ENCODE measurements around the gene CHGA.

CHGA gene

DNA sequence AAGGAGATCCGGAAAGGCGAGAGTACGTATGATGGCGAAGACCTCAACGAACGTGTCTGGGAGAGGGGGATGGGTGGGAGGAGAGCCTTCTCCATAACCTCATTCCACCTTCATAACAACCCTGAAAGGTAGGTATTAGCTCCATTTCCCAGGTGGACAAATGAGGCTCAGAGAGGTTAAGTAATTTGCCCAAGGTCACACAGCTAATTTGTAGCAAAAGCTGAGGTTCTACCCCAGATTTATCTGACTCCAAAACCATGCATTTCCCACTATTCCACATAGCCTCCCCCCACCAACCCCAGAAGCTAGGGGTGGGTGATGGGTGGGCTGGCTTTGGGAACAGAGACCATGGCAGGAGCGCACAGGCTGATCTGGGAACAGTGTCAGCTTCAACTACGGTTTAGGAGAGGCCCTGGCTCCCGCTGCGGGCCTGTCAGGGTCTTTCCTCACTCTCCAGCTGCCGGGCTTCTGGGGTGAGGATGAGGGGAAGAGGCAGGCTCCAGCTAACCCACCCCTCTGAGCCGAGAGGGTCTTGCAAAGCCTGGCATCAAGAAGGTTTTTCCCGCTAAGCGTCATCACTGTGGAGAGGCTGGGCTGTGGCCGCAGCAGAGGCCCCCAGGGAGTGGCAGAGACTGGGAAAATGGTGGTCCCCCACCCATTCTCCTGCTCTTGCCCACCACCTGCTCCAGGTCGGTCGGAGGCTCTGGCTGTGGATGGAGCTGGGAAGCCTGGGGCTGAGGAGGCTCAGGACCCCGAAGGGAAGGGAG lies 8.9 kb downstream of the CHGA start:
- DNase-seq = no peak

DNA sequence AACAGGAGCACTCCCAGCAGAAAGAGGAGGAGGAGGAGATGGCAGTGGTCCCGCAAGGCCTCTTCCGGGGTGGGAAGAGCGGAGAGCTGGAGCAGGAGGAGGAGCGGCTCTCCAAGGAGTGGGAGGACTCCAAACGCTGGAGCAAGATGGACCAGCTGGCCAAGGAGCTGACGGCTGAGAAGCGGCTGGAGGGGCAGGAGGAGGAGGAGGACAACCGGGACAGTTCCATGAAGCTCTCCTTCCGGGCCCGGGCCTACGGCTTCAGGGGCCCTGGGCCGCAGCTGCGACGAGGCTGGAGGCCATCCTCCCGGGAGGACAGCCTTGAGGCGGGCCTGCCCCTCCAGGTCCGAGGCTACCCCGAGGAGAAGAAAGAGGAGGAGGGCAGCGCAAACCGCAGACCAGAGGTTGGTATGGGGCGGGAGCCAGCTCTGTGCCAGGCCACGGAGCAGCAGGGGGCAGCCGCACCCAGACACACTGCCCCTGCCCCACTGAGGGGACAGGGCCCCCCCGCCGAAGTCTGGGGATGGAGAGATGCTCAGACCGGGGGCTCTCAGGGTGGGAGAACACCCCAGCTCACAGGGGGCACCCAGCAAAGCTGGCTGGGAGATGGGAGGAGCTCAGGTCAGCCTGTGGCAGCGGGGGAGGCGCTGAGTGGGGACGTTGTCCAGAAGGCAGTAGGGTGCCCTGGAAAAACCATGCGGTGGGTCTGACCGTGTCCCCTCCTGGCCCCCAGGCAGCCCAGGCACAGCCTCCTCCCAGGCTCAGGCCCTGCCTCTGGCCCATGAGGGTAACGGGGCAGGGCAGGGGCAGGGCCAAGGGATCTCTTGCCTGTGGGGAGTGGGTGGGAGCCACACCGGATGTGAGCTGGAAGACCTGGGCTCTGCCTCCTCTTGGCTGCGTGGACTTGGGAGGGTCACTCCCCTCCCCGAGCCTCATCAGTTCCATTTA lies 9.8 kb downstream of the CHGA start:
- DNase-seq = no peak

GRCh38 chr14:92933481-92933880 lies 10.5 kb downstream of the CHGA start:
- DNase-seq = no peak

GRCh38 chr14:92934196-92935085 lies 11.5 kb downstream of the CHGA start:
- DNase-seq = no peak

DNA sequence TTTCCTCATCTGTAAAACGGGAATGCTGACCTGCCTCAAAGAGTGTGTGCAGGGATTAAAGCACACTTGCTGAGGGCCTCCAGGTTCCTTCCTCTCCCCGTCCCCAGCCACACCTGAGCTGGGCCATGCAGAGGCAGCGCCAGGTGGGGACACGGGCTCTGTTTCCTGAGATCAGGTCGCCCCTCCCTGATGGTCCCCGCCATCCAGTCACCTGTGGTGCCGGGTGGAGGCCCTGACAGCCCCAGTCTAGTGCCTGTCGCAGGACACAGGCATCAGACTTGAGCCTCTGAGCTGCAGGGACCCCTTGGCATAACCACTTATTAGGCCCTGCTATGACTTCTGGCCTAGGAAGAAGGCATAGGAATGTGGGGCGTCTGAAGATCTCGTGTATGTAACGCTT lies 12.5 kb downstream of the CHGA start:
- no peak for DNase-seq

DNA sequence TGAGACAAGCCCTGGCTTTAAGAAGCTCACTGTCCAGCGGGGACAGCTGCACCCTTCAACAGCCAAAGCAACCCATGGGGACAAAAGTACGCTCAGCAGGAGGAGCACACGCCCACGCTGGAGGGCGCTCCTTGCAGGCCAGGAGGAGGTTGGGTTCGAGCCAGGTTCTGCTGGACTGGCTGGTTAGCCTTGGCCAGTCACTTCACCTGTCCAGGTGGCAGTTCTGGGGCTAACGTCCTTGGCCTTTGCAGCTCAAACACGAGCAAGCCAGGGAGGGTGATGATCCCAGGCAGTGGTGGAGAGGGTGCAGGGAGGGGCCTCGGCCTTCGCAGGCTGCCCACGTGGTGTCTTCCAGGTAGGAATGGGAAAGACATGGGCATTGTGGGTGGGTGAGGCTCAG lies 13.1 kb downstream of the CHGA start:
- DNase-seq = no peak

DNA sequence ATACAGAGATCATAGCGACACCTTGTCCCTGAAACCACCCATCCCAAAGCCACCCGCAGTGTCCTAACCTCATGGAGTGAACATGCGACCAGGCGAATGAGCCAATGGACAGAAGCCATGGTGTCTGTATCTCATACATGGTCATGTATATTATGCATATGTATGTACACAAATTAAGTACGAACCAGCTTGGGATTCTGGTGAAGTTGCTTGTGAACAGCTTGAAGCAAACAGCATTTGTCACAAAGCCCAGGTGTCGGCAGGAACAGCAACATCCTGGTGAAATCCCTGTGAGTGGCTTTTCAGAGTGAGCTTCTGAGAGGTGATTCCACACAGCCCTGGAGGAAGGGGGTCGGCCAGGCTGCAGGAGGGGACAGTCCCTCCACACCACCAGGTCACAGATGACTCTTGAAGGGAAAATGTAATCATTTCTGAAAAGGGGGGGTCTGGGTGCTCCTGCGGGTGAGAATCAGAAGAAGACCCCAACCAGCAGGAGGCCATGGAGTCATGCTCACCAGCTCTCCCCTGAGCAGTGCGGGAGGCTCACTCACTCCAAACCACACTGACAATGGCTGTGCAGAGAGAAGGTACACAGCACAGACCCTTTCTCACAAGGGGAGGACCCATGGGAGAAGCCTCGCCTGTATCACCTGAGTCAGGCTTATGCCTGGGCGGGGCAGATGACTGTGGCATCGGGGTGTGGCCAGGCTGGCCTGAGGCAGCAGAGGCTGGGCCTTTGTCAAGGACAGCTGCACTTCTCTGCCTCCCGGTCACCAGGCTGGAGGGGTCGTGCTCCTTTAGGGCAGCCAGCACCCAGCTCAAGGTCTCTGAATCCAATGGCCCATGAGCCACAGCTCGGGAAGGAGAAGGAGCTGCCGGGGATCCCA lies 14.3 kb downstream of the CHGA start:
- peak; percentile 75 for DNase-seq

DNA sequence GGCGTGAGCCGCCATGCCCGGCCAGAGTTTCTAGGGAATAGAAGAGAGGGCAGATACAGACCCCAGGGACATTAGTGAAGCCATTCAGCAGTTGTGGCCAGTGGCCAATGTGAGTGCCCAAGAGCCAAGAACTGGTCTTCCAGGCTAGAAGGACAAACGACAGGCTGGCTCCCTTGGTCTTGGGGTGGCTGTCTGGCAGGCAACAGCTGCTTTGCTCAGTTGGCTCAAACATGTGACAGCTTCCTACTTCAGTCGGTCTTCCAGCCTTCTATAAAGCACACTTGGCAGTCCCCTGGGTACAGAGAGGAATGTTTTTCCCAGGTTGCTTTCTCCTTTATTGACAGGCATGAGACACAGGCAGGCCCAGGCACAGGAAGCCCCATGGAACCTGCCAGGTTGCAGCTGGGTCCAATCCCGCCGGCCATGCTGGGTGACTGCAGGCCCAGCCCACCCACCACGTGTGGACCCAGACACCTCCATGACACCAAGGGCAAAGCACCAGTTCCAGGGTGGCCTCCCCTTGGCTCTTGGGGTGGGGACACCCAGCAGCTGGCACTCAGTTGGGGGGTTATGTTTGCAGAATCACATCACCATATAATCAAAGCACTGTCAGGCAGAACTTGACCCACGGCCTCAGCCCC lies 15.4 kb downstream of the CHGA start:
- peak; percentile 52 for DNase-seq

- no peak for DNase-seq
These were observed 16.1 kb downstream of the CHGA start for GRCh38 chr14:92938890-92939671.

DNA sequence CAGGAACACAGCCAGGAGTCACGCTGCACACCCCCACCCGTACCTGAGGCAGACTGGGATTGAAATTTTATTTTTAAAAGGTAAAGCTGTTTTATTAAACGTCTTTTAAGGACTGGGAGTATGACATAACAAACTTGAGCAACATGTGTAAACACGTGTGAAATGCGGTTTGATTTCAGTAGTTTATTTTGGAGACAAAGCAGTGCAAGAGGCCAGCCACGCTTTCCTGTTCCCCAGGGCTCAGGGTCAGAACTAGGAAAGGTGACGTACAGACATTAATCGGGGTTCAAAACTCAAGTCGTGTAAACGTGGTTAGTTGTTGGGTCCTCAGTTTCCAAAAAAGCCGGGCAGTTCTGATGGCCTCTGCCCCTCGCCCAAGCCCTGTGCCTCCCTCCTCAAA lies 16.7 kb downstream of the CHGA start:
- no peak for DNase-seq

GRCh38 chr14:92940543-92940942 lies 17.6 kb downstream of the CHGA start:
- no peak for DNase-seq

DNA sequence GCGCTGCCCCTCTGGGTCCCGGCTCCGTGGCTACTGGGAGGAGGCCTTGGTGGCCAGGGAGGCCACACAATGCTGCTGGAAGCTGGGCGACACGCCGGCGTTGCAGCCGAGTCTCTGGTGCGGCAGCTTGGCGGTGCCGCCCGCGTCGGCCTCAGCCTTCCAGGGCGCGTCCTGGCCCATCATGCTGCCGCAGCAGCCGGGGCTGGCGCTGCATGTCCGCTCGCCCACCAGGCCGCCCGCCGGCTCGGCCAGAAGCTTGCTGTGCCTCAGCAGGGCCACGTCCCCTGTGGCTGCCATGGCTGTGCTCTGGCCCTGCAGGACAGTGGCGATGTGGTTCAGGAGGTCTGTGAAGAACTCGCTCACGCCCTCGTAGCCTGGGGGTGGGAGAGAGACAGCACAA lies 18.6 kb downstream of the CHGA start:
- no peak for DNase-seq

- no peak for DNase-seq
These were observed 19.2 kb downstream of the CHGA start for GRCh38 chr14:92942136-92942535.

- DNase-seq = no peak
These were observed 19.6 kb downstream of the CHGA start for GRCh38 chr14:92942576-92942975.

DNA sequence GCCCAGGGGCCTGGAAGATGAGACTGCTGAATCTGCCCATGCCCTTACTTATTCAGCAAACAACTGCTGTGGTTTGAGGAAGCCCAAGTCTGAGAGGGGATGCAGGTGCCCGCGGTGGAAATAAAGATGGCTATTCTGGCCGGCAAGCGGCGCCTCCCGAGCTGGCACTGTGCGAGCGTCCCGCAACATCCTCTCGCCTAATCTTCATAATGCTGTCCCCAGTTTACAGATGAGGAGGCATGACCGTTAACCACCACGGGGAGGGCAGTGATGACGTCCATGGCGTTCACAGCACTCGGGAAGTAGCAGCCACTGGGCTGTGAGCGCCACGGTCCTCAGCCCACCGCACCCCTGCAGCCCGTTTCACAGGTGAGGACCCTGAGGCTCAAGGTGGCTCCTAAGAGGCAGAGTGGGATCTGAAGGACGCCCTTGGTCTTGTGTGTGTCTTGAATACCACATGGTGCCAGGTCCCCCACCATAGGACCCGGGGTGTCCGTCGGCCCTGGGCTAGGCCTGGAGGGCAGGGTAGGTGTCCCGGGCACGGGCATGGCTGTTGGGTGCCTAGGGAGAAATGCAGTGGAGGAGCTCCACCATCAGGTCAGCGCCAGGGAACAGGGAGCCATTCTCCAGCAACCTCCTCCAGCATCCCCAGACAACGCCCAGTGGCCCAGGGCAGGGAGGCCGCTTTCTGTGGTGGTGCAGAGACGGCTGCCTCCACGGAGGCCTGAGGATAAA lies 20.2 kb downstream of the CHGA start:
- DNase-seq = no peak

DNA sequence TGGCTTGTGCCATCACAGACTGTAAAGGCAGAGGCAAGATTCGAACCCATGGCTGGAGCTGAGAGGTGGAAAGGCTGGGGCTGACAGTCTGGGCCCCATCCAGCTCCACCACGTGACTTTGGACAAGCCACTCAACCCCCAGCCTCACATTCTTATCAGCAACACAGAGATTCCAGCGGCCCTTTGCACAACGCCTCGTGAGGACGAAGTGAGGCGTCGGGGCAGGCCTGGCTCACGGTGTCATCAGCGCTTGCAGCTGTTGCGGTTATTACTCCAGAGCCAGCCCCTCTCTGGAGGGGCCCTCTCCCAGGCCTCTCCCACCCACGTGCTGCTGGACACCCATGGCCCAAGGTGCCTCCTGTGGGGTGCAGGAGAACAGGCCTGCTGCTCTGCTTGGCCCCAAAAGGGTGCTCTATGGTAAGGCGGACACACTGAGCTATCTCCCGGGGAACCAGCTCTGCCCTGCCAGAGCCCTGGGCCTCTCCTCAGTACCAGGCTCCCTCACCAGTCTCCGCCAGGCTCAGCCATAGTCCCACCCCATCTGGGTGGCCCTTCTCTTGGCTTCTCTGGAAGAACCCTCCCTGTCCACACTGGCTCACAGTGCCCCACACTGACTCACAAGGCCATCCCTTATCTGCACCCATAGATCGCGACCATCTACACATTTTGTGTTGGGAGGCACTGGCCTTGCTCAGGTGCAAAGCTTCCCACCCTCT lies 21.1 kb downstream of the CHGA start:
- no peak for DNase-seq

DNA sequence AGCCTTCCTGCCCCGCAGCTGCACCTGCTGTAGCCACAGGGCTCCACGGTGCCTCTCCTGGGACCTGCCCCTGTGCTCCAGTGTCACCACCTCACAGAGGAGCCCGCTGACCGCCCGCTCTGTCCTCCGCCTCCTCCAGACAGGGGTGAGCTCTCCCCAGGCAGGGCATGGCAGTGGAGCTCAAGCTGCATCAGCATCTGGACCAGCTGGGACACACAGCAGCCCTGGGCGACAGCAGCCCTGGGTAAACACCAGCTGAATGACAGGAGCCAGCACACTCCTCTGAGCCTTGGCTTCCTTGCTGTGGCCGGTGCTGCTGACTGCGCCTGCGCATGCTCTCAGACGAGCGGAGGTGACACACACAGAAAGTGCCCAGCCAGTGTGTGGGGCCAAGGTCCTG lies 22.0 kb downstream of the CHGA start:
- no peak for DNase-seq

DNA sequence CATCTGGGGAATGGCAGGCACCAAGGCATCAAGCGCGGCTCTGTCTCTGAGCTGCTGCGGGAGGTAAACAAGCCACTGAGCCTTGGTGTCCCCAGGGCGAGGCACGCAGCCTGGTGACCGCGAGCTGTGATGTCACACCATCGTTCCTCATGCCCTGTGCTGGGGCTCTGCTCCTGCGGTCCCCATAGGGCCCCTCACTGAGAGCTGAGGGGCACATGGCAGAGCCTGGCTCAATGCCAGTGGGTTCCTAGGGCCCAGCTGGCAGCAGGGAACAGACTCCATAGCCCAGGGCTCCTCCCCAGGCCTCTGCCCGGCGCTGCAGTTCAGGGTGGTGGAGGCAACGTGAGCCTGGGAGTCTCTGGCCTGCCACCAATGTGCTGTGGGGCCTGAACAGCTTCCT lies 22.6 kb downstream of the CHGA start:
- peak; percentile 35 for DNase-seq
